GM12878 (cell line): ENCODE results near the gene PPP1R27. TPM values are rescaled to one million over a fixed set of nuclear protein-coding genes. Genes with fewer than 3 reads are reported as not detected.
A peak's percentile ranks its signal among the peaks of the same experiment; 100 is the strongest.

Experiments used
- BACH1 ChIP-seq: fragments of 450-650 bp; IDR thresholded peaks from 2 replicates; pipeline ENCODE4 v1.6.1; 2017; ENCODE audit warnings: mild to moderate bottlenecking, borderline replicate concordance
- CBX5 ChIP-seq: sonication (generic); IDR thresholded peaks from 2 replicates; pipeline ENCODE4 v1.6.1; 2016; ENCODE audit warnings: low read depth, moderate library complexity, mild to moderate bottlenecking, inconsistent platforms
- CHD1 ChIP-seq: IDR thresholded peaks from 2 replicates; pipeline ENCODE4 v1.6.1; 2012; ENCODE audit warnings: low read depth, low read length, improper control_type of control experiment
- DPF2 ChIP-seq: fragments of 450-650 bp; IDR thresholded peaks from 2 replicates; pipeline ENCODE4 v1.6.1; 2017; ENCODE audit warnings: mild to moderate bottlenecking
- HDAC2 ChIP-seq: fragments of 200-600 bp; sonication (generic); IDR thresholded peaks from 2 replicates; pipeline ENCODE4 v1.6.1; 2017
- NRF1 ChIP-seq: conservative IDR thresholded peaks from 2 replicates; pipeline ENCODE4 v1.6.1; 2011; ENCODE audit warnings: mild to moderate bottlenecking, low read depth, low read length, improper control_type of control experiment
- POLR2AphosphoS2 ChIP-seq: IDR thresholded peaks from 2 replicates; pipeline ENCODE4 v1.6.1; 2011; ENCODE audit warnings: low read depth, mild to moderate bottlenecking, low read length, improper control_type of control experiment, moderate library complexity
- SIX5 ChIP-seq: IDR thresholded peaks from 2 replicates; pipeline ENCODE4 v1.6.1; 2011; ENCODE audit warnings: mild to moderate bottlenecking, low read depth, low read length, moderate library complexity; ENCODE audit not compliant: severe bottlenecking
- SMARCA5 ChIP-seq: fragments of 450-650 bp; IDR thresholded peaks from 2 replicates; pipeline ENCODE4 v1.6.1; 2017; ENCODE audit warnings: mild to moderate bottlenecking
- SUZ12 ChIP-seq: fragments of 200-600 bp; sonication (generic); IDR thresholded peaks from one replicate; pipeline ENCODE4 v1.6.1; 2018; ENCODE audit warnings: antibody characterized with exemption, mild to moderate bottlenecking; ENCODE audit not compliant: unreplicated experiment
- polyA plus RNA-seq, 11 experiments: library from polyadenylated mRNA; depleted of rRNA in 4 of 11; unstranded in 6 of 11; stranded (reverse) in 5 of 11; fragments of >200 nt; fragmentation: Nextera tagmentation in 4 of 11; fragmentation: Illumina TruSeq in 1 of 11; extraction: Ambion mirVana in 4 of 11; extraction: Trizol in 1 of 11; gene quantifications; 1 replicate in 1 of 11; 2 replicates in 10 of 11; pipeline versions ENCODE4 v1.2.1 to v1.2.3, GENCODE V29; 2011 to 2016; ENCODE audit warnings: inconsistent platforms in 2 of 11, missing spikeins in 2 of 11, low read depth in 1 of 11
- total RNA-seq, 4 experiments: library from RNA; depleted of rRNA in 3 of 4; stranded (reverse); fragments of >200 nt in 3 of 4; fragmentation: Illumina TruSeq in 1 of 4; extraction: Trizol in 1 of 4; gene quantifications; 2 replicates each; pipeline versions ENCODE4 v1.2.1 to v1.2.3, GENCODE V29; 2013 to 2021
- TF ChIP-seq, protein P1 (sequence below): IDR thresholded peaks from 2 replicates; pipeline ENCODE4 v1.6.1; 2012; ENCODE audit warnings: improper control_type of control experiment, low read depth, low read length; ENCODE audit not compliant: insufficient replicate concordance
- TF ChIP-seq, protein P2 (sequence below): fragments of 450-650 bp; IDR thresholded peaks from 2 replicates; pipeline ENCODE4 v1.6.1; 2017; ENCODE audit warnings: mild to moderate bottlenecking, moderate library complexity
- TF ChIP-seq, protein P3 (sequence below): IDR thresholded peaks from 2 replicates; pipeline ENCODE4 v1.6.1; 2011; ENCODE audit warnings: mild to moderate bottlenecking, low read depth, low read length, moderate library complexity; ENCODE audit not compliant: insufficient replicate concordance
- TF ChIP-seq, protein P4 (sequence below): IDR thresholded peaks from 2 replicates; pipeline ENCODE4 v1.6.1; 2011; ENCODE audit warnings: low read depth, mild to moderate bottlenecking, low read length, moderate library complexity, borderline replicate concordance; ENCODE audit errors: extremely low read depth
- TF ChIP-seq, protein P5 (sequence below): IDR thresholded peaks from 2 replicates; pipeline ENCODE4 v1.6.1; 2012; ENCODE audit warnings: low read depth, low read length, improper control_type of control experiment

PPP1R27 gene
- total and polyA plus RNA-seq, 10 of the 15 experiments (the other 5 are each of a cell fraction or from before 2014, with no cell fraction given): 0.17 to 1.6 (median 0.49) TPM; not detected in 3

DNA sequence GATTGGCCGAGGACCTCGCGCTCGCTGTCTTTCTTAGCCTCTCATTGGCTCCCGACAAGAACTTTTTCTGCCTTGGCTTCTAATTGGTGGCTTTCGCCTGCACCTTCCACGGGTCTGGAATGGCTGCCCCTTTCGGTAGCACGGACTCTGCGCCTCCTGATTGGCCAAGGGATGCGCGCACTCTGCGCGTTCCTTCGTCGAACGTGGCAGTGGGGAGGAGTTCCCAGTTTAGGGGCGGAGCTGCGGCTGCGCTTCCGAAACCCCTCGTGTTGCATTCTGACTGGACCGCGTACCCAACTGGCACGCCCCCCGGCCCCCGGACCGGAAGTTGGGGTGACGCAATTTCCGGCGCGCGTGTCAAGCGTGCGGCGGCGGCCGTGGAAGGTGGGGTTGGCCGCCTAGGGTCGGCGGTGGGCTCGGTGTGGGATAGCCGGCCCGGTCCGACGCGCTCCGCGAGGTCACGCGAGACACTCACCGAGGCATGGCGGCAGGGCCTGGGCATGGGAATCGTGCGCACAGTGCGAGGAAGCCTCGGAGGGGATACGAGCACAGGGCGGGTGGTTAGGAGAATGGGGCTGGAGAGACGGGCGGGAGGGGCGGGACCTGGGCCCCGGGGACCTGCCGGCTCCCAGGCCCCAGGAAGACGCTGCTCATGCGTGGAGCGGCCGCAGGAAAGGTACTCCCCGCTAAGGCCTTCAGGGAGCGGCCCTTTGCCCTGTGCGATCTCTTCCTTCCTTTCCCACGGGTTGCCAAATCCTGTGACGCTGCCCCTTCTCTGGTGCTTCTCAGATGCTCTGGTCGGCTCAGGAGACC, 26.1 kb upstream of the PPP1R27 start (continued):
- TF ChIP-seq, protein P1, sequence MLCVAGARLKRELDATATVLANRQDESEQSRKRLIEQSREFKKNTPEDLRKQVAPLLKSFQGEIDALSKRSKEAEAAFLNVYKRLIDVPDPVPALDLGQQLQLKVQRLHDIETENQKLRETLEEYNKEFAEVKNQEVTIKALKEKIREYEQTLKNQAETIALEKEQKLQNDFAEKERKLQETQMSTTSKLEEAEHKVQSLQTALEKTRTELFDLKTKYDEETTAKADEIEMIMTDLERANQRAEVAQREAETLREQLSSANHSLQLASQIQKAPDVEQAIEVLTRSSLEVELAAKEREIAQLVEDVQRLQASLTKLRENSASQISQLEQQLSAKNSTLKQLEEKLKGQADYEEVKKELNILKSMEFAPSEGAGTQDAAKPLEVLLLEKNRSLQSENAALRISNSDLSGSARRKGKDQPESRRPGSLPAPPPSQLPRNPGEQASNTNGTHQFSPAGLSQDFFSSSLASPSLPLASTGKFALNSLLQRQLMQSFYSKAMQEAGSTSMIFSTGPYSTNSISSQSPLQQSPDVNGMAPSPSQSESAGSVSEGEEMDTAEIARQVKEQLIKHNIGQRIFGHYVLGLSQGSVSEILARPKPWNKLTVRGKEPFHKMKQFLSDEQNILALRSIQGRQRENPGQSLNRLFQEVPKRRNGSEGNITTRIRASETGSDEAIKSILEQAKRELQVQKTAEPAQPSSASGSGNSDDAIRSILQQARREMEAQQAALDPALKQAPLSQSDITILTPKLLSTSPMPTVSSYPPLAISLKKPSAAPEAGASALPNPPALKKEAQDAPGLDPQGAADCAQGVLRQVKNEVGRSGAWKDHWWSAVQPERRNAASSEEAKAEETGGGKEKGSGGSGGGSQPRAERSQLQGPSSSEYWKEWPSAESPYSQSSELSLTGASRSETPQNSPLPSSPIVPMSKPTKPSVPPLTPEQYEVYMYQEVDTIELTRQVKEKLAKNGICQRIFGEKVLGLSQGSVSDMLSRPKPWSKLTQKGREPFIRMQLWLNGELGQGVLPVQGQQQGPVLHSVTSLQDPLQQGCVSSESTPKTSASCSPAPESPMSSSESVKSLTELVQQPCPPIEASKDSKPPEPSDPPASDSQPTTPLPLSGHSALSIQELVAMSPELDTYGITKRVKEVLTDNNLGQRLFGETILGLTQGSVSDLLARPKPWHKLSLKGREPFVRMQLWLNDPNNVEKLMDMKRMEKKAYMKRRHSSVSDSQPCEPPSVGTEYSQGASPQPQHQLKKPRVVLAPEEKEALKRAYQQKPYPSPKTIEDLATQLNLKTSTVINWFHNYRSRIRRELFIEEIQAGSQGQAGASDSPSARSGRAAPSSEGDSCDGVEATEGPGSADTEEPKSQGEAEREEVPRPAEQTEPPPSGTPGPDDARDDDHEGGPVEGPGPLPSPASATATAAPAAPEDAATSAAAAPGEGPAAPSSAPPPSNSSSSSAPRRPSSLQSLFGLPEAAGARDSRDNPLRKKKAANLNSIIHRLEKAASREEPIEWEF: no peak
- TF ChIP-seq, protein P2, sequence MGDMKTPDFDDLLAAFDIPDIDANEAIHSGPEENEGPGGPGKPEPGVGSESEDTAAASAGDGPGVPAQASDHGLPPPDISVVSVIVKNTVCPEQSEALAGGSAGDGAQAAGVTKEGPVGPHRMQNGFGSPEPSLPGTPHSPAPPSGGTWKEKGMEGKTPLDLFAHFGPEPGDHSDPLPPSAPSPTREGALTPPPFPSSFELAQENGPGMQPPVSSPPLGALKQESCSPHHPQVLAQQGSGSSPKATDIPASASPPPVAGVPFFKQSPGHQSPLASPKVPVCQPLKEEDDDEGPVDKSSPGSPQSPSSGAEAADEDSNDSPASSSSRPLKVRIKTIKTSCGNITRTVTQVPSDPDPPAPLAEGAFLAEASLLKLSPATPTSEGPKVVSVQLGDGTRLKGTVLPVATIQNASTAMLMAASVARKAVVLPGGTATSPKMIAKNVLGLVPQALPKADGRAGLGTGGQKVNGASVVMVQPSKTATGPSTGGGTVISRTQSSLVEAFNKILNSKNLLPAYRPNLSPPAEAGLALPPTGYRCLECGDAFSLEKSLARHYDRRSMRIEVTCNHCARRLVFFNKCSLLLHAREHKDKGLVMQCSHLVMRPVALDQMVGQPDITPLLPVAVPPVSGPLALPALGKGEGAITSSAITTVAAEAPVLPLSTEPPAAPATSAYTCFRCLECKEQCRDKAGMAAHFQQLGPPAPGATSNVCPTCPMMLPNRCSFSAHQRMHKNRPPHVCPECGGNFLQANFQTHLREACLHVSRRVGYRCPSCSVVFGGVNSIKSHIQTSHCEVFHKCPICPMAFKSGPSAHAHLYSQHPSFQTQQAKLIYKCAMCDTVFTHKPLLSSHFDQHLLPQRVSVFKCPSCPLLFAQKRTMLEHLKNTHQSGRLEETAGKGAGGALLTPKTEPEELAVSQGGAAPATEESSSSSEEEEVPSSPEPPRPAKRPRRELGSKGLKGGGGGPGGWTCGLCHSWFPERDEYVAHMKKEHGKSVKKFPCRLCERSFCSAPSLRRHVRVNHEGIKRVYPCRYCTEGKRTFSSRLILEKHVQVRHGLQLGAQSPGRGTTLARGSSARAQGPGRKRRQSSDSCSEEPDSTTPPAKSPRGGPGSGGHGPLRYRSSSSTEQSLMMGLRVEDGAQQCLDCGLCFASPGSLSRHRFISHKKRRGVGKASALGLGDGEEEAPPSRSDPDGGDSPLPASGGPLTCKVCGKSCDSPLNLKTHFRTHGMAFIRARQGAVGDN: 0 out of 2 replicates have a peak, but pooled peaks have one; percentile 39
- TF ChIP-seq NRF1: peak; percentile 71
- TF ChIP-seq, protein P3, sequence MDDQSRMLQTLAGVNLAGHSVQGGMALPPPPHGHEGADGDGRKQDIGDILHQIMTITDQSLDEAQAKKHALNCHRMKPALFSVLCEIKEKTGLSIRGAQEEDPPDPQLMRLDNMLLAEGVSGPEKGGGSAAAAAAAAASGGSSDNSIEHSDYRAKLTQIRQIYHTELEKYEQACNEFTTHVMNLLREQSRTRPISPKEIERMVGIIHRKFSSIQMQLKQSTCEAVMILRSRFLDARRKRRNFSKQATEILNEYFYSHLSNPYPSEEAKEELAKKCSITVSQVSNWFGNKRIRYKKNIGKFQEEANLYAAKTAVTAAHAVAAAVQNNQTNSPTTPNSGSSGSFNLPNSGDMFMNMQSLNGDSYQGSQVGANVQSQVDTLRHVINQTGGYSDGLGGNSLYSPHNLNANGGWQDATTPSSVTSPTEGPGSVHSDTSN: peak; percentile 93
- TF ChIP-seq HDAC2: no peak
- TF ChIP-seq SMARCA5: no peak
- TF ChIP-seq CHD1: no peak; the same call in 1 of the 2 replicates
- TF ChIP-seq BACH1: peak; percentile 93
- TF ChIP-seq SIX5: peak; percentile 29
- peak; percentile 40; the same call in 1 of the 2 replicates for TF ChIP-seq DPF2
- no peak for TF ChIP-seq SUZ12
- TF ChIP-seq POLR2AphosphoS2: peak; percentile 68; the same call in 1 of the 2 replicates
- TF ChIP-seq CBX5: no peak
- TF ChIP-seq, protein P4, sequence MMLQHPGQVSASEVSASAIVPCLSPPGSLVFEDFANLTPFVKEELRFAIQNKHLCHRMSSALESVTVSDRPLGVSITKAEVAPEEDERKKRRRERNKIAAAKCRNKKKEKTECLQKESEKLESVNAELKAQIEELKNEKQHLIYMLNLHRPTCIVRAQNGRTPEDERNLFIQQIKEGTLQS: peak; percentile 86
- TF ChIP-seq, protein P5, sequence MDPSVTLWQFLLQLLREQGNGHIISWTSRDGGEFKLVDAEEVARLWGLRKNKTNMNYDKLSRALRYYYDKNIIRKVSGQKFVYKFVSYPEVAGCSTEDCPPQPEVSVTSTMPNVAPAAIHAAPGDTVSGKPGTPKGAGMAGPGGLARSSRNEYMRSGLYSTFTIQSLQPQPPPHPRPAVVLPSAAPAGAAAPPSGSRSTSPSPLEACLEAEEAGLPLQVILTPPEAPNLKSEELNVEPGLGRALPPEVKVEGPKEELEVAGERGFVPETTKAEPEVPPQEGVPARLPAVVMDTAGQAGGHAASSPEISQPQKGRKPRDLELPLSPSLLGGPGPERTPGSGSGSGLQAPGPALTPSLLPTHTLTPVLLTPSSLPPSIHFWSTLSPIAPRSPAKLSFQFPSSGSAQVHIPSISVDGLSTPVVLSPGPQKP: peak; percentile 95
